Adrenal gland (tissue), 12 donors: ENCODE results near the gene ERICH4. TPM values are rescaled to one million over a fixed set of nuclear protein-coding genes. Genes with fewer than 3 reads are reported as not detected.

Source experiments
- DNase-seq, 7 donors: peaks; one replicate each; pipeline ENCODE4 v3.0.0-alpha.2; 2019 to 2020
- H3K27ac ChIP-seq, 5 donors: fragments of 200-600 bp; sonication (generic) in 4 of 5; 1 replicate in 3 of 5; 2 replicates in 2 of 5; pipeline versions ENCODE4 v1.5.1 to v1.8.0; 2016 to 2020; ENCODE audit warnings: mild to moderate bottlenecking in 1 of 5
- H3K27me3 ChIP-seq: fragments of 200-600 bp; 2 replicates; pipeline ENCODE4 v1.8.0; 2021
- H3K36me3 ChIP-seq, 2 donors: fragments of 200-600 bp; replicated peaks in 1 of 2; 1 replicate in 1 of 2; 2 replicates in 1 of 2; pipeline versions ENCODE4 v1.5.1 to v1.8.0; 2018 to 2022
- H3K4me1 ChIP-seq, 2 donors: fragments of 200-600 bp; replicated peaks in 1 of 2; 1 replicate in 1 of 2; 2 replicates in 1 of 2; pipeline versions ENCODE4 v1.5.1 to v1.8.0; 2018 to 2021
- H3K4me3 ChIP-seq, 4 donors: fragments of 200-600 bp; sonication (generic) in 3 of 4; one replicate each; pipeline ENCODE4 v1.5.1; 2016 to 2018
- H3K9me3 ChIP-seq, 3 donors: fragments of 200-600 bp; sonication (generic) in 1 of 3; replicated peaks in 1 of 3; 1 replicate in 2 of 3; 2 replicates in 1 of 3; pipeline versions ENCODE4 v1.5.1 to v1.8.0; 2016 to 2021
- CTCF ChIP-seq, 6 experiments: fragments of 450-650 bp in 4 of 6; fragments of 200-600 bp in 2 of 6; sonication (generic) in 1 of 6; IDR thresholded peaks; 1 replicate in 5 of 6; 2 replicates in 1 of 6; pipeline versions ENCODE4 v1.5.1 to v1.8.0; 2016 to 2021; ENCODE audit warnings: antibody characterized with exemption in 6 of 6, mild to moderate bottlenecking in 2 of 6, moderate library complexity in 1 of 6
- POLR2A ChIP-seq, 2 donors: fragments of 450-650 bp; IDR thresholded peaks; one replicate each; pipeline ENCODE4 v1.6.1; 2017; ENCODE audit warnings: antibody characterized with exemption in 2 of 2, mild to moderate bottlenecking in 2 of 2, moderate library complexity in 1 of 2
- WGBS, 4 donors: extraction: QIAGEN DNeasy Blood & Tissue Kit in 2 of 4; methylation state at CpG; one replicate each; pipeline versions ENCODE4 v1.1.5 to v1.1.7; 2013 to 2017; 5-methylcytosine and 5-hydroxymethylcytosine counted together
- intact Hi-C, 2 donors: fragments of 100-400 bp; cut with DNase I; formaldehyde crosslinking; loops; one replicate each; pipeline versions ENCODE4 v1.14.1 to v1.15.0; 2022 to 2023
- polyA plus RNA-seq, 3 donors: library from polyadenylated mRNA; stranded (reverse); fragments of 200-250 nt in 2 of 3; fragments of 350-450 nt in 1 of 3; fragmentation: Illumina TruSeq in 1 of 3; extraction: RNeasy Lipid Tissue Mini Kit (QIAGEN cat#74804) in 1 of 3; gene quantifications; one replicate each; pipeline ENCODE4 v1.2.3, GENCODE V29; 2013 to 2014
- total RNA-seq, 9 donors: library from RNA; depleted of rRNA in 4 of 9; stranded (reverse); fragments of >200 nt in 4 of 9; fragments of 120-200 nt in 1 of 9; fragmentation: NEBNext Ultra II Directional in 1 of 9; extraction: Animal tissue kit (Norgen Biotek cat#: 25700) in 1 of 9; gene quantifications; one replicate each; pipeline versions ENCODE4 v1.1.0 to v1.2.4, GENCODE V29; 2013 to 2023
- donor health status: healthy with polysubstance abuse.
- donor health status: Bipolar disorder and iron deficiency.
- donor health status: DM: yes; HTN: yes; CAD: no.
- donor health status: DM: no; HTN: no; CAD: no.
- donor health status: DM: no; HTN: no; CAD: no.
- donor health status: DM: yes; HTN: yes; CAD: no.

ERICH4 gene
- total and polyA plus RNA-seq, 12 donors = 0.10 TPM; not detected in 11

GRCh38 chr19:41398050-41398418 is 44.9 kb upstream of the ERICH4 start:
- 0 to 2% (median 0%) methylated on average over 5 of the region's 5 CpGs for WGBS, 4 donors
- Histone ChIP-seq H3K4me1 (peaks cover 20 to 26% of the 10 kb centered on the region in 2 donors), H3K9me3 (no peaks in the 10 kb centered on the region), H3K27ac (peak overlapping the region in 4 of 5 donors; percentile 68 to 95 (median 88)), H3K36me3 (no peaks in the 10 kb centered on the region), H3K4me3 (peak overlapping the region; percentile 34 to 95 (median 73)), H3K27me3 (no peaks in the 10 kb centered on the region)
- TF ChIP-seq POLR2A (IDR thresholded peaks at IDR 0.05) = no peak
- TF ChIP-seq CTCF (IDR thresholded peaks at IDR 0.05) = no peak
- DNase-seq = no peak
- intact Hi-C loops = no loop called here

GRCh38 chr19:41398598-41398997 is 44.4 kb upstream of the ERICH4 start:
- H3K27me3 ChIP-seq = no peaks in the 10 kb centered on the region
- no peak for DNase-seq
- 14 to 48% (median 25%) methylated on average over 3 of the region's 3 CpGs for WGBS, 4 donors
- TF ChIP-seq CTCF (IDR thresholded peaks at IDR 0.05) (no peak), POLR2A (IDR thresholded peaks at IDR 0.05) (no peak)
- peak overlapping the region in 2 of 4 donors; percentile 70 to 95 for H3K4me3 ChIP-seq
- intact Hi-C loops = no loop called here
- H3K27ac ChIP-seq = peak overlapping the region in 1 of 5 donors; percentile 3
- H3K36me3 ChIP-seq = no peaks in the 10 kb centered on the region
- H3K4me1 ChIP-seq = peaks cover 20 to 26% of the 10 kb centered on the region in 2 donors
- H3K9me3 ChIP-seq = no peaks in the 10 kb centered on the region

DNA sequence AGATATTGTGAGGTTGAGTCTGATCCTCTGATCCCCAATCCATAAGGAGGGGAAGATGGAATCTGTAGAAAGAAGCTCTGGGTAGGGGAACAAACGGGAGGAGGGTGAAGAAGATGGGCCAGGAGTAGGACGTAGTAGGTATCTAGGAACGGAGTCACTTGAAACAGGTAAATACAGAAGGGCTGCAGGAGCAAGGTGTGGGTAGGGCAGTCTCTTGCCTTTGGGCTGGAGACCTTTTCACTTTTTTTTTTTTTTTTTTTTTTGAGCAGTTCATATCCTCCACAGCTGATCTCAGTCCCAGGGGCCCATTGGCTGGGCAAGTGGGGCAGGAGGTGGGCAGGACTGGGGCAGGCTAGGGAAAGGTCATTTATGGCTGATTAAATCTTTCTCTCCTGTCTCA is 43.9 kb upstream of the ERICH4 start:
- intact Hi-C loops = no loop called here
- no peak for TF ChIP-seq POLR2A (IDR thresholded peaks at IDR 0.05)
- TF ChIP-seq CTCF (IDR thresholded peaks at IDR 0.05) = no peak

GRCh38 chr19:41399525-41399924 is 43.4 kb upstream of the ERICH4 start:
- 80 to 94% (median 88%) methylated on average over 2 of the region's 2 CpGs for WGBS, 4 donors
- DNase-seq = no peak
- no peak overlapping the region for H3K4me3 ChIP-seq
- H3K36me3 ChIP-seq = no peaks in the 10 kb centered on the region
- H3K27me3 ChIP-seq = no peaks in the 10 kb centered on the region
- intact Hi-C loops = no loop called here
- no peak overlapping the region for H3K27ac ChIP-seq
- H3K4me1 ChIP-seq = peaks cover 20 to 26% of the 10 kb centered on the region in 2 donors
- H3K9me3 ChIP-seq = no peaks in the 10 kb centered on the region
- no peak for TF ChIP-seq CTCF (IDR thresholded peaks at IDR 0.05)
- TF ChIP-seq POLR2A (IDR thresholded peaks at IDR 0.05) = no peak

More for the DNA sequence above, 43.9 kb upstream of the ERICH4 start:
- Histone ChIP-seq H3K27me3 (no peaks in the 10 kb centered on the region), H3K4me3 (no peak overlapping the region), H3K9me3 (no peaks in the 10 kb centered on the region), H3K4me1 (peaks cover 20 to 26% of the 10 kb centered on the region in 2 donors), H3K27ac (peak overlapping the region in 1 of 5 donors; percentile 3), H3K36me3 (no peaks in the 10 kb centered on the region)
- 56 to 78% (median 73%) methylated on average over 3 of the region's 3 CpGs for WGBS, 4 donors
- no peak for DNase-seq
